Endothelial cell of umbilical vein (primary cell): ENCODE data around the gene DHRS11. TPM values are rescaled to one million over a fixed set of nuclear protein-coding genes. Genes with fewer than 3 reads are reported as not detected.
A peak's percentile ranks its signal among the peaks of the same experiment; 100 is the strongest.

Experiments used
- Bru-seq: library from RNA; stranded (reverse); fragments of 400-500 nt; gene quantifications from one replicate; lab custom pipeline; 2021; lab: Mats Ljungman, UMichigan
- BruChase-seq, 2 experiments: library from RNA; stranded (reverse); fragments of 400-500 nt; gene quantifications; one replicate each; lab custom pipeline; 2021; lab: Mats Ljungman, UMichigan
- BruUV-seq: library from RNA; stranded (reverse); fragments of 400-500 nt; replicated peaks from 2 replicates; lab custom pipeline; 2021; lab: Mats Ljungman, UMichigan
- CTCF ChIA-PET: fragments of 300-600, 350-600 bp; sonication (Branson Sonifier 250); formaldehyde crosslinking; loops from one replicate; lab custom pipeline; 2021; ENCODE audit warnings: antibody characterized with exemption, inconsistent platforms; lab: Charles Lee
- POLR2A ChIA-PET: fragments of 300-600, 350-600 bp; sonication (Branson Sonifier 250); formaldehyde crosslinking; loops from one replicate; lab custom pipeline; 2021; ENCODE audit warnings: antibody characterized with exemption, inconsistent platforms; lab: Charles Lee
- DNase-seq: peaks from one replicate; pipeline ENCODE4 v3.0.0-alpha.2; 2011; ENCODE audit warnings: low read depth, low spot score
- FAIRE-seq: peaks from 2 replicates; lab custom pipeline; 2011; peaks lifted over from hg19 to GRCh38; lab: Jason Lieb, UNC
- H2AFZ ChIP-seq: 2 replicates; pipeline ENCODE4 v1.6.0; 2012; ENCODE audit warnings: low read depth, low read length, control low read depth, inconsistent platforms
- H3K27ac ChIP-seq: 2 replicates; pipeline ENCODE4 v1.5.1; 2011; ENCODE audit warnings: low read depth, mild to moderate bottlenecking, control low read depth, low read length, moderate library complexity; ENCODE audit not compliant: insufficient read depth
- H3K27me3 ChIP-seq, 2 experiments: 2 replicates each; pipeline versions ENCODE4 v1.6.0 to v1.6.1; 2011; ENCODE audit warnings: low read length in 2 of 2, mixed read lengths in 1 of 2; ENCODE audit not compliant: control insufficient read depth in 2 of 2, insufficient read depth in 2 of 2
- H3K36me3 ChIP-seq, 2 experiments: 2 replicates in 1 of 2; 3 replicates in 1 of 2; pipeline ENCODE4 v1.5.1; 2011; ENCODE audit warnings: low read length in 2 of 2, mild to moderate bottlenecking in 1 of 2, moderate library complexity in 1 of 2; ENCODE audit not compliant: control insufficient read depth in 2 of 2, insufficient read depth in 2 of 2; ENCODE audit errors: extremely low read depth in 1 of 2
- H3K4me1 ChIP-seq: 3 replicates; pipeline ENCODE4 v1.5.1; 2011; ENCODE audit warnings: mild to moderate bottlenecking, low read length; ENCODE audit not compliant: control insufficient read depth, insufficient read depth; ENCODE audit errors: extremely low read depth
- H3K4me2 ChIP-seq: 2 replicates; pipeline ENCODE4 v1.6.1; 2011; ENCODE audit warnings: low read length, control low read depth, mixed read lengths; ENCODE audit not compliant: insufficient read depth
- H3K4me3 ChIP-seq, 3 experiments: fragments of 200-600 bp in 1 of 3; sonication (generic), shearing (Covaris generic) in 1 of 3; replicated peaks in 1 of 3; 2 replicates each; pipeline ENCODE4 v1.5.1; 2011 to 2016; ENCODE audit warnings: control low read depth in 3 of 3, low read length in 3 of 3, mild to moderate bottlenecking in 2 of 3, inconsistent platforms in 1 of 3, low read depth in 1 of 3, moderate library complexity in 1 of 3; ENCODE audit not compliant: insufficient read depth in 1 of 3
- H3K79me2 ChIP-seq: 2 replicates; pipeline ENCODE4 v1.6.0; 2012; ENCODE audit warnings: low read length, inconsistent platforms; ENCODE audit not compliant: control insufficient read depth, insufficient read depth
- H3K9ac ChIP-seq: replicated peaks from 2 replicates; pipeline ENCODE3; 2011; ENCODE audit warnings: low read length, control low read depth; ENCODE audit not compliant: insufficient read depth; ENCODE audit errors: extremely low read depth
- H3K9me1 ChIP-seq: replicated peaks from 3 replicates; pipeline ENCODE4 v1.6.0; 2011; ENCODE audit warnings: mild to moderate bottlenecking, low read length; ENCODE audit not compliant: control insufficient read depth, insufficient read depth; ENCODE audit errors: extremely low read depth
- H3K9me3 ChIP-seq: replicated peaks from 2 replicates; pipeline ENCODE4 v1.5.1; 2012; ENCODE audit warnings: low read length, inconsistent platforms; ENCODE audit not compliant: control insufficient read depth, insufficient read depth
- H4K20me1 ChIP-seq: replicated peaks from 2 replicates; pipeline ENCODE3; 2011; ENCODE audit warnings: mild to moderate bottlenecking, low read length; ENCODE audit not compliant: control insufficient read depth, insufficient read depth; ENCODE audit errors: extremely low read depth
- EZH2 ChIP-seq: IDR thresholded peaks from 2 replicates; pipeline ENCODE4 v1.6.1; 2012; ENCODE audit warnings: borderline replicate concordance, low read depth, mild to moderate bottlenecking, moderate library complexity, low read length, inconsistent platforms; ENCODE audit not compliant: severe bottlenecking
- GATA2 ChIP-seq: IDR thresholded peaks from 2 replicates; pipeline ENCODE4 v1.7.0; 2011; ENCODE audit warnings: low read depth, mild to moderate bottlenecking, moderate library complexity, mixed read lengths, low read length; ENCODE audit not compliant: insufficient read length, insufficient read depth
- MAX ChIP-seq: IDR thresholded peaks from 2 replicates; pipeline ENCODE4 v1.6.1; 2011; ENCODE audit not compliant: insufficient read depth, insufficient read length
- MYC ChIP-seq: IDR thresholded peaks from one replicate; pipeline ENCODE4 v1.6.1; 2011; ENCODE audit warnings: mild to moderate bottlenecking, low read depth, low read length
- POLR2A ChIP-seq: IDR thresholded peaks from 2 replicates; pipeline ENCODE4 v1.6.1; 2012; ENCODE audit warnings: low read depth, mild to moderate bottlenecking, control low read depth, low read length
- POLR2AphosphoS5 ChIP-seq: IDR thresholded peaks from 2 replicates; pipeline ENCODE4 v1.6.1; 2012; ENCODE audit warnings: low read depth, mild to moderate bottlenecking, control low read depth, low read length, moderate library complexity; ENCODE audit not compliant: insufficient read depth
- dilution Hi-C: fragments of 300-500 bp; cut with MboI; formaldehyde crosslinking; loops from one replicate; pipeline ENCODE4 v1.15.0; 2019; ENCODE audit warnings: low sequenced_read_pairs; ENCODE audit not compliant: extremely low pct_ligation_motif_present
- intact Hi-C: fragments of 100-400 bp; cut with micrococcal nuclease; formaldehyde crosslinking; loops from one replicate; pipeline ENCODE4 v1.10.0; 2022
- long read RNA-seq: library from polyadenylated mRNA; stranded (forward); transcript quantifications from one replicate; pipeline ENCODE4 v2.0.0, GENCODE V29; 2021
- polyA minus RNA-seq, 3 experiments: library from RNA; depleted of rRNA, polyadenylated mRNA; stranded (reverse); fragments of >200 nt; gene quantifications; 1 replicate in 1 of 3; 2 replicates in 2 of 3; pipeline ENCODE4 v1.2.3, GENCODE V29; 2011
- polyA plus RNA-seq, 4 experiments: library from polyadenylated mRNA; depleted of rRNA in 3 of 4; stranded (reverse) in 3 of 4; unstranded in 1 of 4; fragments of >200 nt; gene quantifications; 2 replicates each; pipeline versions ENCODE4 v1.2.1 to v1.2.3, GENCODE V29; 2011 to 2012; ENCODE audit warnings: missing spikeins in 1 of 4
- total RNA-seq: library from RNA; stranded (reverse); gene quantifications from 2 replicates; pipeline ENCODE4 v1.2.3, GENCODE V29; 2021

Gene DHRS11, protein sequence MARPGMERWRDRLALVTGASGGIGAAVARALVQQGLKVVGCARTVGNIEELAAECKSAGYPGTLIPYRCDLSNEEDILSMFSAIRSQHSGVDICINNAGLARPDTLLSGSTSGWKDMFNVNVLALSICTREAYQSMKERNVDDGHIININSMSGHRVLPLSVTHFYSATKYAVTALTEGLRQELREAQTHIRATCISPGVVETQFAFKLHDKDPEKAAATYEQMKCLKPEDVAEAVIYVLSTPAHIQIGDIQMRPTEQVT
- total RNA-seq (9.8 and 11.3 TPM in 2 replicates), polyA plus RNA-seq (15.7 and 16.2 TPM in 2 replicates), polyA minus RNA-seq (13.1 and 16.5 TPM in 2 replicates), Bru-seq, nascent RNA (percentile 55 among the genes with signal in this experiment), BruChase-seq, experiment 1, labeled RNA remaining after a 6-hour chase (percentile 64 among the genes with signal in this experiment), BruChase-seq, experiment 2, labeled RNA remaining after a 2-hour chase (percentile 69 among the genes with signal in this experiment)
- 12.8 and 13.7 TPM in 2 replicates for polyA plus RNA-seq (2011; cell fraction: cytosol; rRNA removed)
- polyA plus RNA-seq (2011; cell fraction: nucleus; rRNA removed): 24.3 and 25.4 TPM in 2 replicates
- polyA plus RNA-seq (2012): 9.2 and 12.6 TPM in 2 replicates
- 21.6 TPM for polyA minus RNA-seq (2011; cell fraction: cytosol; rRNA and poly(A)+ RNA removed)
- polyA minus RNA-seq (2011; cell fraction: nucleus; rRNA and poly(A)+ RNA removed): 4.8 and 6.3 TPM in 2 replicates
- long read RNA-seq, full-length matches to known transcripts: 20 of 31 reads
- long read RNA-seq, partial matches to known transcripts: 0 of 31 reads
- long read RNA-seq, other reads (novel, unspliced or antisense): 11 of 31 reads

DNA sequence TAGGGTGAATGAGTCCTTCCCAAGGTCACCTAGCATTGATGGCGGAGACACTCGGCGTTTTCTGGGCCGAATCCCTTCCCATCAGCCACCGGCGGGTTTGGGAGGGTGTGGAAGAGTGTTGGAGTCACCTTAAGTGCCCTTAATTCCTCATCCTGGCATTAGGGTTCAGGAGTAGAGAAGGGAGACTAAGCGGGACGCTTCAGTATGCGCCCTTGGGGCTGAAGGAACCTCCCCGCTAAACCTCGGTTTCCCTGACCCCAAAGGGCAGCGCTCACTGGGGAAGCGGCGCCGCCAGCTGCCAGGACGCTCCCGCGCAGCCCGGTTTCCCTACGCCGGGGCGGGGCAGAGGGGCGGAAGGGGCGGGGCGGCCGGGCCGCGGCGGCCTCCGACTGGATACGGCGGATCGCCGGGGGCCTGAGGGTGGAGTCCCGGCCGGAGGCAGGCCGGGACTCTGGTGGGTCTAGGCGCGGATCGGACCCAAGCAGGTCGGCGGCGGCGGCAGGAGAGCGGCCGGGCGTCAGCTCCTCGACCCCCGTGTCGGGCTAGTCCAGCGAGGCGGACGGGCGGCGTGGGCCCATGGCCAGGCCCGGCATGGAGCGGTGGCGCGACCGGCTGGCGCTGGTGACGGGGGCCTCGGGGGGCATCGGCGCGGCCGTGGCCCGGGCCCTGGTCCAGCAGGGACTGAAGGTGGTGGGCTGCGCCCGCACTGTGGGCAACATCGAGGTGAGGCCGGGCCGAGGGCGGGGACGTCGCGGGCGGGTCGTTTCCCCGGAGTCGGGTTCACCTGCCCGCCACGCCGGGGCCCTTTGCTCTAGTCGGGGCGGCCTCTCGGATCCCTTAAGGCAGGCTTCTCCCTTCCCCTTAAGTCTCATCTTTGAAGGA lies at the start of gene DHRS11:
Gene DHRS11 (plus strand): TSS at position 446 of the 882 bp plus-strand sequence. CDS start 131 bp downstream, at position 577.
- ChIA-PET CTCF (interaction anchor here (1.0 to 3.2 kb wide), 3 partner anchors 9 to 46 kb away, joined by 3 to 34 read pairs (median 7); partner anchors contain the start of gene MRM1), POLR2A (no interaction called here)
- H3K4me3 ChIP-seq: peak within 1 kb of the TSS; percentile 63 to 84 (median 83)
- intact Hi-C loops (loop anchor here (1.0 kb wide), 1 partner anchor 46 kb away; no protein-coding TSS in a partner anchor), dilution Hi-C loops (no loop called here)
- peak within 1 kb of the TSS; percentile 69 for H3K4me2 ChIP-seq
- no peaks in the 10 kb centered on the region for H3K9me1 ChIP-seq
- H4K20me1 ChIP-seq: no peaks in the 10 kb centered on the region
- H3K79me2 ChIP-seq: no peaks in the 10 kb centered on the region
- no peaks in the 10 kb centered on the region for H3K9me3 ChIP-seq
- BruUV-seq: no TSS peak
- TF ChIP-seq POLR2AphosphoS5 (peak; percentile 92), POLR2A (no peak), GATA2 (no peak), MYC (no peak), MAX (no peak), EZH2 (no peak)
- peaks cover 7% of the 10 kb centered on the region for H3K4me1 ChIP-seq
- H3K36me3 ChIP-seq: peaks cover 6 to 12% of the 10 kb centered on the region in 2 experiments
- peak within 1 kb of the TSS; percentile 71 for H2AFZ ChIP-seq
- DNase-seq: peak; percentile 80
- H3K27me3 ChIP-seq: no peaks in the 10 kb centered on the region
- H3K9ac ChIP-seq: peak within 1 kb of the TSS; percentile 79
- H3K27ac ChIP-seq: peak within 1 kb of the TSS; percentile 50
- FAIRE-seq: no peak
